H7 (cell line): ENCODE data around the gene PIGC. TPM values are rescaled to one million over a fixed set of nuclear protein-coding genes. Genes with fewer than 3 reads are reported as not detected.
A peak's percentile ranks its signal among the peaks of the same experiment; 100 is the strongest.

Experiments
- DNase-seq: peaks from one replicate; pipeline ENCODE4 v3.0.0; 2012
- H3K27me3 ChIP-seq: 2 replicates; pipeline ENCODE4 v1.6.0; 2011; ENCODE audit warnings: mild to moderate bottlenecking, low read length; ENCODE audit not compliant: control insufficient read depth, insufficient read depth
- H3K36me3 ChIP-seq: replicated peaks from 2 replicates; pipeline ENCODE4 v1.5.1; 2011; ENCODE audit warnings: low read length; ENCODE audit not compliant: control insufficient read depth, insufficient read depth
- H3K4me3 ChIP-seq: 2 replicates; pipeline ENCODE4 v1.5.1; 2011; ENCODE audit warnings: low read depth, mild to moderate bottlenecking, control low read depth, low read length, moderate library complexity; ENCODE audit not compliant: insufficient read depth
- total RNA-seq: library from RNA; depleted of rRNA; stranded (reverse); fragments of >200 nt; shearing (Covaris generic); gene quantifications from 2 replicates; pipeline ENCODE4 v1.2.3, GENCODE V29; 2014

PIGC gene
- total RNA-seq, 1 experiment from 2014 or later, result 25.5 TPM

DNA sequence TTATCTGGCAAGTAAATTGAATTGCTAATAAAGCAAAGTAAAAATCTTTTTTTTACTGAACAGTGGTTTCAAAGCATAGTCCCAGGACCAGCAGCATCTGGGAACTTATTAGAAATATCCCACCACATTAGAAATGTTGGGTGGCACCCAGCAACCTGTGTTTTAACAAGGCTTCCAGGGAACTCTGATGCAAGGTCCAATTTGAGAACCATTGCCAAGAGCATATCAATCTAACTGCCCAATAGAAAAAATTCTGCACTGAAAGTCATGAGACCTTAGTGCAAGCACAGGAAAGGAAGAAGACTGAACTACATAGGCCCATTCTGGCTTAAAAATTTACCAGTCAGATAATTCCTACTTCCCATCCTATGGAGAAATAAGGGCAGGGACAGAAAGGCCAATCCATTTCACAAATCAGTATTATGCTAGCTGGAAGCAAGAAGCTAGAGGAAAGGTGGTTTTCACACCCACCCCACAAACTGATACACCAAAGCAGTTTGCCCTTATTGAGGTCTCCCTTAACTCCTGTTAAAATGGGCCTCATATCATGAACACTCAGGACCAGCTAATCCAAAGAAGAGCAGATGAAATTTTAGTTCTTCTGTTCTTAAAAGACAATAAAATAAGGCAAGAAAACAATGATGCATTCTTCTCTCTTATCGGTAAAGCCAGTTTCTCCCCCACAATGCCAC, 40.8 kb downstream of the PIGC start:
- no peaks in the 10 kb centered on the region for H3K36me3 ChIP-seq
- no peak overlapping the region for H3K4me3 ChIP-seq
- H3K27me3 ChIP-seq, result no peaks in the 10 kb centered on the region
- DNase-seq, result no peak

DNA sequence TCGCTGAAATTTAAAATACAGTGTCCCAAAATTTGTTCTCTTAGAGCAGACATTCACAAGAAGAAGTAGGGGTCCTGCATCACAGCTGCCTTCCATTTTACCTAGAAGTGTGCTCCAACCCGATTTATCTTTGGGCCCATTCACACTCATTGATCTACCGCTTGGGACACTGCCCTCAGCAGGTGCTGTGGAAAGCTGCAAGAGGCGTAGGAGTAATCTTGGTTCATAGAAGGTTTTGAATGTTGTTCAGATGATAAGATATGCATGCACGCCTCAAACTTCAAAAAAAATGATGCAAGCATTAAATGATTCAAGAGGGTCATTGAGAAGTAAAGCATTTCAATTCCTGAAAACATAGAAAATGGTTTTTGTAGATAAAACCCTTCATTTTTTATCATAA, 42.0 kb downstream of the PIGC start:
- no peaks in the 10 kb centered on the region for H3K27me3 ChIP-seq
- no peak overlapping the region for H3K4me3 ChIP-seq
- peak; percentile 24 for DNase-seq
- no peaks in the 10 kb centered on the region for H3K36me3 ChIP-seq

DNA sequence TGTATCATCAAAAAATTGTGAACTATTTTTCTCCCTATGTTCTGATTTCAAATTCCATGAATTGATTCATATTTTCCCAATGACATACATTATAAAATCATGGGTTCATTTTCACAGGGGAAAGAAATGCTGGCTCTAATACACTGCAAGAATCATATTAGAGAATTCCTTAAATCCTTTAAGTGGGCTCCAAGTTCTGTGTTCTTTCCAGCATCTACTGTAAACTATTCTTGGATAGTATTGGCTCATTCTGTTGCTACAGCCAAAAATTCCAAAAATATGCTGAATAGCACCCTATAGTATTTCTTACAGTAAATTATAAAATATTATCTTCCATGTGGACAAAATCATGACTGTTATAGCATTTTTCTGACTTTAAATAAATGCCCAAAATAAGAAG, 42.4 kb downstream of the PIGC start:
- Histone ChIP-seq H3K27me3 (no peaks in the 10 kb centered on the region), H3K4me3 (no peak overlapping the region), H3K36me3 (no peaks in the 10 kb centered on the region)
- DNase-seq, result no peak

DNA sequence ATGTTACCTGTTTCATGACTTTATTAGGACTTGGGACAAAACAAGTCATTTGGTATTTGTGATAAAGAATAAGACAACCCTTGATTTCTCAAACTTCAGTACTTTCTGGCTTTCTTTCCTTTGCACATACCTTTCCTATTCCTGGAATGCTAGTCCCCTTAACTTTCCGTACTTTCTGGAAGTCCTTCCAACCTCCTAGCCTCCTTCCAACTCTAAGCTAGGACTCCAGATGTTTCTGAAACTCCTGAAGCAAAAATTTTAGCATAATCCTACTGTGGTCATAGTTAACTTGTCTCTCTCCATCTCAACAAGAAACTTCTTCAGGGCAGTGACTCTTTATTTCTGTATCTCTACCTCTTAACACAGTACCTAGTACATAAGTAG, 43.2 kb downstream of the PIGC start:
- no peak overlapping the region for H3K4me3 ChIP-seq

DNA sequence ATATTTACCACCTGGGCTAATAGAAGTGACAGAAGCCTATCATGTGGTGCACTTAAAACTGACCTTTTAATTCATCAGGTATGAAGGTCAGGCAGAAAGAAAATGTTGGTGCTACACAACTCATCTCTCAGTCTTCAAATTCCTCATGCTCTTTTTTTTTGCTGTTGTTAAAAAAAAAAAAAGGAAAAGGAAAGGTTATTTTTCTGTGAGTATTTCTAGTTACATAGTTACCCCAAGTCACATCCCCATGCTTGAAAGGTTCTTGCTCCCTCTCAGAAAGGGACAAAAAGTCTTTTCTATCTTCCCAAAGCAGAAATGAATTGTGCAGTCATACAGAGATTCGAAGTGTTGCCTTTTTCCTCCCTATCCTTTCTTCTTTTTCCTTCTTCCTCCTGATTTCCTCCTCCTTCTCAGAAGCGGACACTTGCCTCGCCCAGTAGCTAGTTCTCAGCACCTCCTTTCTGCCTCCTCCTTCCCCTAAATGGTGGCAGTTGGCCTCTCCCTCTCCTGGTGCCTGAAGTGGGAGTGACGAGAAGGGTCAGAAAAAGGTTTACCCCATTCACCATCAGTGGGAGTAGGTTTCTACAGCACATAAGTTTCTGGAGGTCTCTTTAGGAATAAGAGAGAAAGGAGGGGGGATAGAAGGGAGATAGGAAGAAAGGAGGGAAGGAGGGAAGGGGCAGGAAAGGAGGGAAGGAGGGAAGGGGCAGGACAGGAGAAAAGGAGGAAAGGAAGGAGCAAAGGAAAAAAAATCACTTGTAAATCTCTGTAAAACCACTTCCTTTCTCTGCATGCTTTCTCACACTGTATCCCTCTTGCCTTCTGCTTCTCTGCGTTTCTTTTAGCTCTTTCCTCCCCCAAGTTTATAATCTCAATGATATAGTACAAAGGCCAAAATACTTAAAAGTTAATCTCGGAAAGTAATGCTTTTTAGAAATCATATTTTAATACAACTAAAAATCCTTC, 43.8 kb downstream of the PIGC start:
- DNase-seq, result no peak
- no peaks in the 10 kb centered on the region for H3K27me3 ChIP-seq
- H3K36me3 ChIP-seq, result no peaks in the 10 kb centered on the region
- no peak overlapping the region for H3K4me3 ChIP-seq

More for the DNA sequence above, 43.2 kb downstream of the PIGC start:
- no peaks in the 10 kb centered on the region for H3K36me3 ChIP-seq
- no peaks in the 10 kb centered on the region for H3K27me3 ChIP-seq
- no peak for DNase-seq

DNA sequence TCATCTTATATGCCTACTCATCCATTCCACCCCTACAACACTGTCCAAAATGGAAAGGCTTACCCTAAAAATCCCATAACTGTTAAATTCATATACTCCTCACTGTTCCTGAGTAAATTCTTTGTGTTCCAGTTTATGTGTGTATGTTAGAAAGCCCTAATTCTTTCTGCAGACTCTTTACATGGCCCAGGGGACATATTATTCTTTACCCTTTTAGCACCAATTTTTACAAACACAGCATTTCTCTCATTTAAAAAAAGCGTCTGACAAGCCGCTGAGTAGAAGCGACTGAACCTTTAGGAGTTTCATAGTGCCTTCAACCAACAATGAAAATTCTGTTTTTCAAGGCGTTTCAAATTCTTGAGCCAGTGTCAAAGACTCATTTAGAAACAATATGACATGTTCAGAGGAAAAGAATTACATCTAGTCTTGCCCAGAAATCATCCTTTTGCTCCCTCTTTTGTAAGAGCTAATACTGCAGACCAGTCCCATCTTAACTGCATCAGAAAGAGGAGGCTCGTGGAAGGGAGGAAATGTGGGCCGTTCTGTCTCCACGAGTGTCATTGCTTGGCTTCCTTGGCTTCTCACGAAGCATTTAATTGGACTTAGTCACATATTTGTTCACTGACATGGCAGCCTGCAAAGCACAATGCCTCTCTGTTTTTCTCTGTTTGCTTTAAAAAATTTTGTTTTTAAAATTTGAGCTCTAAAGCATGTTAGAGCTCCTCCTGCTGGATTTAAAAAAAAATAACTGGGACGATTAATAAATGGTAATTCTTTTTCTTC, 44.7 kb downstream of the PIGC start:
- no peak overlapping the region for H3K4me3 ChIP-seq
- DNase-seq, result no peak
- H3K36me3 ChIP-seq, result no peaks in the 10 kb centered on the region
- H3K27me3 ChIP-seq, result no peaks in the 10 kb centered on the region

DNA sequence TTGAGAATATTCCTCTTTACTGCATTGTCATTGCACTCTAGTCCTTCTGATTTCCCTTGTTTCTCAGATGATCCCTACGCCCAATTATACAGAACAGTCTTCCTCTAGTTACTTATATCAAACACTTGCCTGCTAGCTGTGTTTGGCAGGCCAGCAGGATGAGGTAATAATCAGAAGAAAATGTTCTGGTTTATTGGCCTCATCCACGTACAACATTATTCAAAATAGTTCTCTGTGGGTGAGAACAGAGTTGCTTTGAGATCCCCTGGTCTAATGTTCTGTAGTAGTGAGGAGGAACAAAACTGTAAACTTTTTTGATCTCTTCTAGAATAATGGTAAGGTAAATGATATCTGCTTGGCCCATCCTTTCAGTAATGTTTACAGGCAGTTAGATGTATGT, 45.7 kb downstream of the PIGC start:
- Histone ChIP-seq H3K4me3 (no peak overlapping the region), H3K36me3 (no peaks in the 10 kb centered on the region), H3K27me3 (no peaks in the 10 kb centered on the region)
- DNase-seq, result no peak

DNA sequence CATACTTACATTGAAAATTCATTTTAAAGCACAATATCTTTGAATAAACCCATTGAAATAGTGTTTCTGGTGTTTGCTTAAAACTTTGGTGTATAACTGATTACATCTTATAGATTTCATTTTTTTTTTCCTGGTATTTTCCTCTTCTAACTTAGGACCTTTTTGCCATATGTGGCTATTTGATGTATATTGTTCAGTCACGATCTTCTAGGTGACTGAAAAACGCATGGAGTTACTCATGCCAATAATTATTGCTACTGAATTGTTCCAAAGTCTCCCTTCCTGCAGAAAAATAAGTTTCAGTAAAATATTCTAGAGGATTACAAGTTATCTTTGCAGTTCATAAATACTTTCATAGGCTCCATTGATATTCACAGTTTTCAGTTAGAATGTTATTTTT, 46.2 kb downstream of the PIGC start:
- H3K36me3 ChIP-seq, result no peaks in the 10 kb centered on the region
- no peak for DNase-seq
- no peak overlapping the region for H3K4me3 ChIP-seq
- no peaks in the 10 kb centered on the region for H3K27me3 ChIP-seq

DNA sequence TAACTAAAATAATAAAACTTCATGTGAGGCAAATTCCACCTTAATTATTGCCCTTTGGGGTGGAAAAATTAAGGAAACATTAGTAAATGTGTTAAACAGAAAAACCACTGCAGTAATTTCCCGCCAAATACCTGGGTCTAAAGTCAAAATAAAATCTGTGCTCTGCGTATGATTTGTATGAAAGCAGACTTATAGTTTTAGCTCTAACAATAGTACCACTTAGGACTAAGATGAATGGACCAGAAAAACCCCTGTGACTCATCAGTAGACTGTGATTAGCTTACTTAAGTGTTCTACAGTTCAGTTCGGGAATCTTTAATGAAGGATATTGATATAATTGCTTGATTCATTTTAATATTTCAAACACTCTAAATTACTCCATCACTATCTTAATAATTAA, 46.6 kb downstream of the PIGC start:
- DNase-seq, result no peak
- H3K36me3 ChIP-seq, result no peaks in the 10 kb centered on the region
- no peaks in the 10 kb centered on the region for H3K27me3 ChIP-seq
- H3K4me3 ChIP-seq, result no peak overlapping the region

DNA sequence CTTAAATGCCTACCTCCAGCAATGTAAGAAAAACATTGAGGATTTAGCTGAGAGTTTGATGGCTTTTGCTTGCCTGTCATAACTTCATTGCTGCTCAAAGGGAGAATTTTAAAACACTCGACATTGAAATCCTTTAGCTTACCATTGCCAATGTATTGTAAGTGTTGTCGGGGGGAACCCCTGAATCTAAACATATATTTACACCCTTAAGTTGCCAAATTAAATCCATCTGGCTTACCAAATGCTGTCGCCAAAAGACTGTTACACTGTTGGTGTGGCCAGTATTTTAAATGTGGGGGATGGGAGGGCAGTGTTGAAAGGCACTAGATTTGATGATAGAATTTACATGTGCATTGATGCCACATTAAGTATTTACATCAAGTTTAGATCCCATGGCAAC, 48.3 kb downstream of the PIGC start:
- H3K4me3 ChIP-seq, result no peak overlapping the region
- H3K27me3 ChIP-seq, result no peaks in the 10 kb centered on the region
- H3K36me3 ChIP-seq, result no peaks in the 10 kb centered on the region
- DNase-seq, result no peak

DNA sequence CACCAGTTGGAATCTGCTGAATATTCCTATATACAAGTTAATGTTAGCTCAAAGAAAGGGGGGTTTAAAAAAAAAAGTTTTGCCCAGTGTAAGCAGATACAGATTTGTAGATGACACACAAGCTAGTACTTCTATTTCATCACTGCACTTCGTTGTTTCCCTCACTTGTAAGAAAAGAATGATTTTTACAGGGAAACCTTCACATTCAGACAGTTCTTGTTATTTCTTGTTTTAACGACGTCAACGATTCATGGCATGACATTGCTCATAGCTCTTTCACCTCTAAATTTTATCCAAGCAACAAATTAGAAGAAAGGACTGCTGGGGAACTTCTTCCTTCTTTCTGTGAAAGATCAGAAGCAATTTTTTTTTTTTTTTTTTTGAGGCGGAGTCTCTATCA, 49.1 kb downstream of the PIGC start:
- H3K36me3 ChIP-seq, result no peaks in the 10 kb centered on the region
- no peak overlapping the region for H3K4me3 ChIP-seq
- DNase-seq, result no peak
- H3K27me3 ChIP-seq, result no peaks in the 10 kb centered on the region

DNA sequence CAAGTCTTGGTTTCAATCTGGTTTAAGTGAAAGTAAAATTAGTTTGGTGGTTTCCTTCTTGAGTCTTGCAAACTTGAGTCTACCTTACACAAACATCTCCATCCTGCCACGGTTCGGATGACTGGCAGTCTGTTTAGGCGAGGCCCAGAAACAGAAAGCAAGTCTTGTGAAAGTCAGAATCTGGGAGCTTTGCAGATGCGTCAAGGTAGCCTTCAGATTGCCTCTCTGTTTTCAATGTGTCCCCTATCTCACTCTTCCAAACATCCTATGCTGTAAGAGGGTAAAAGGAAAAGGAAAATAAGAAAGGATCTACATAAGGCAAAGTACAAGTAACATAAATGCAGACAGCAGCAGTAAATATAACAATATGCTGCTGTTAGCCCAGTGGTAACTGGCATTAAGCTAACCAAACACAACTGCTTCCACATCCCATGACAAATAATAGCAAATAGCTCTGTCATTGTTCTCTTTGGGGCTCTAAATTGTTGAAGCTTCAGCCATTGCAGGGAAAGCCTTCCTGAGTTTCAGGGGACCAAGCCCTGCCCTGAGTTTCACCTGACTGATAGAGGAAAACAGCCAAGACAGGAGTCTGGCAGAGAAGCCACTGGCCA, 49.6 kb downstream of the PIGC start:
- DNase-seq, result no peak
- H3K27me3 ChIP-seq, result no peaks in the 10 kb centered on the region
- H3K4me3 ChIP-seq, result no peak overlapping the region
- no peaks in the 10 kb centered on the region for H3K36me3 ChIP-seq

DNA sequence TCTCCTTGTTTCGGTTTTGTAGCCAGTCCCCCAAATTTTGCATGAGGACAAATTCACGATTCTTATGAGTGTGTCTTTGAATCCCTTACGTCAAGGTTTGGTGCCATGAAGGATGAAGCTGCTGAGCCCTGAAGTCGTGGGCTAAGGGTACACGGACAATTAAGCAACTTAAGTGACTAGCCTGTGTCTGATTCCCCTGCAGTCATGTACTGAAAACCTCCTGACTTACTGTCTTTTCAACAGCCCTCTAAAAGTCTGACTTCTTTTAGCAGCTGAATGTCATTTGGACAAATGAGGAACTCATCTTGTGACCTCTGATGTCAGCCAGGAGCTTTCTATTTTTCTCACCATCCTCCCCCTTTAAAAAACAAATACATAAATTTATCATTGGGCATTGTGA, 50.5 kb downstream of the PIGC start:
- H3K27me3 ChIP-seq, result no peaks in the 10 kb centered on the region
- H3K4me3 ChIP-seq, result no peak overlapping the region
- DNase-seq, result no peak
- H3K36me3 ChIP-seq, result no peaks in the 10 kb centered on the region

DNA sequence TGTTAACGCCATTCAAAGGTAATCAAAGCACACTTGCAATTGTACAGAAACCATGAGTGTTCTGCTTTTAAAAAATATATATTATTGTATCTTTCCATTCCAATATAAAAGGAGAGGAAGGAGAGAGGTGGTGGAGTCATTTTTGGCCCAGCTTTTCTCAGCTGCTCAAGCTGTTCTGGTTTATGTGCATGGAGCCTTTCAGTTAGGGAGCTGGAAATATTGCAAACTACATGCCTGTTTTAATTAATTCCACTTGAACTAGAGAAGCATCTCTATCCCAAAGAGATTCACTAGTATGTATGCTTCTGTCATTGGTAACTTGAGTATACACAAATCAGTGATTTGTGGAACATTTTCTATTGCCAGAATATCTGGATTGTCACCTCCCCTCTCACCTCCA, 51.9 kb downstream of the PIGC start:
- DNase-seq, result no peak
- Histone ChIP-seq H3K36me3 (no peaks in the 10 kb centered on the region), H3K4me3 (no peak overlapping the region), H3K27me3 (no peaks in the 10 kb centered on the region)
